Osteocyte (in vitro differentiated cells): ENCODE data around the gene C1orf210. TPM values are rescaled to one million over a fixed set of nuclear protein-coding genes. Genes with fewer than 3 reads are reported as not detected.

Source experiments
- DNase-seq: peaks from one replicate; pipeline ENCODE4 v3.0.0; 2021; ENCODE audit warnings: mixed read lengths; ENCODE audit not compliant: unreplicated experiment; ENCODE audit errors: extremely low spot score
- H3K27ac Mint-ChIP-seq: one replicate; pipeline ENCODE4 v1.8.0; 2021; ENCODE audit warnings: mild to moderate bottlenecking, mixed read lengths; ENCODE audit not compliant: unreplicated experiment
- H3K27me3 Mint-ChIP-seq: one replicate; pipeline ENCODE4 v1.8.0; 2021; ENCODE audit warnings: mixed read lengths; ENCODE audit not compliant: unreplicated experiment
- H3K36me3 Mint-ChIP-seq: one replicate; pipeline ENCODE4 v1.8.0; 2021; ENCODE audit warnings: mixed read lengths; ENCODE audit not compliant: unreplicated experiment
- H3K4me1 Mint-ChIP-seq: one replicate; pipeline ENCODE4 v1.8.0; 2021; ENCODE audit warnings: mixed read lengths; ENCODE audit not compliant: unreplicated experiment
- H3K4me3 Mint-ChIP-seq: one replicate; pipeline ENCODE4 v1.8.0; 2021; ENCODE audit warnings: mild to moderate bottlenecking, moderate library complexity, mixed read lengths; ENCODE audit not compliant: unreplicated experiment
- H3K9me3 Mint-ChIP-seq: one replicate; pipeline ENCODE4 v1.8.0; 2021; ENCODE audit warnings: mixed read lengths; ENCODE audit not compliant: unreplicated experiment
- CTCF ChIP-seq: fragments of 200-600 bp; sonication (generic); IDR thresholded peaks from 2 replicates; pipeline ENCODE4 v1.5.0; 2021; ENCODE audit warnings: antibody characterized with exemption, mild to moderate bottlenecking, moderate library complexity
- total RNA-seq: library from RNA; stranded (reverse); gene quantifications from 2 replicates; pipeline ENCODE4 v1.2.1, GENCODE V29; 2021

Gene C1orf210
- total RNA-seq, 1 donor from 2014 or later = not detected

- no peak overlapping the region for H3K27ac Mint-ChIP-seq
- peaks cover 14% of the 10 kb centered on the region for H3K4me1 Mint-ChIP-seq
- TF ChIP-seq CTCF = no peak
Observed at GRCh38 chr1:43272576-43273571, 12.5 kb downstream of the C1orf210 start.

GRCh38 chr1:43272161-43272560, 13.2 kb downstream of the C1orf210 start:
- Mint-ChIP-seq H3K9me3 (no peaks in the 10 kb centered on the region), H3K36me3 (no peaks in the 10 kb centered on the region), H3K27ac (no peak overlapping the region), H3K4me1 (peaks cover 14% of the 10 kb centered on the region), H3K27me3 (peaks cover 7% of the 10 kb centered on the region), H3K4me3 (no peak overlapping the region)
- TF ChIP-seq CTCF = no peak
- DNase-seq = no peak

More at GRCh38 chr1:43272576-43273571, 12.5 kb downstream of the C1orf210 start:
- H3K9me3 Mint-ChIP-seq = no peaks in the 10 kb centered on the region
- no peak overlapping the region for H3K4me3 Mint-ChIP-seq
- no peaks in the 10 kb centered on the region for H3K36me3 Mint-ChIP-seq
- DNase-seq = no peak
- peaks cover 7% of the 10 kb centered on the region for H3K27me3 Mint-ChIP-seq

DNA sequence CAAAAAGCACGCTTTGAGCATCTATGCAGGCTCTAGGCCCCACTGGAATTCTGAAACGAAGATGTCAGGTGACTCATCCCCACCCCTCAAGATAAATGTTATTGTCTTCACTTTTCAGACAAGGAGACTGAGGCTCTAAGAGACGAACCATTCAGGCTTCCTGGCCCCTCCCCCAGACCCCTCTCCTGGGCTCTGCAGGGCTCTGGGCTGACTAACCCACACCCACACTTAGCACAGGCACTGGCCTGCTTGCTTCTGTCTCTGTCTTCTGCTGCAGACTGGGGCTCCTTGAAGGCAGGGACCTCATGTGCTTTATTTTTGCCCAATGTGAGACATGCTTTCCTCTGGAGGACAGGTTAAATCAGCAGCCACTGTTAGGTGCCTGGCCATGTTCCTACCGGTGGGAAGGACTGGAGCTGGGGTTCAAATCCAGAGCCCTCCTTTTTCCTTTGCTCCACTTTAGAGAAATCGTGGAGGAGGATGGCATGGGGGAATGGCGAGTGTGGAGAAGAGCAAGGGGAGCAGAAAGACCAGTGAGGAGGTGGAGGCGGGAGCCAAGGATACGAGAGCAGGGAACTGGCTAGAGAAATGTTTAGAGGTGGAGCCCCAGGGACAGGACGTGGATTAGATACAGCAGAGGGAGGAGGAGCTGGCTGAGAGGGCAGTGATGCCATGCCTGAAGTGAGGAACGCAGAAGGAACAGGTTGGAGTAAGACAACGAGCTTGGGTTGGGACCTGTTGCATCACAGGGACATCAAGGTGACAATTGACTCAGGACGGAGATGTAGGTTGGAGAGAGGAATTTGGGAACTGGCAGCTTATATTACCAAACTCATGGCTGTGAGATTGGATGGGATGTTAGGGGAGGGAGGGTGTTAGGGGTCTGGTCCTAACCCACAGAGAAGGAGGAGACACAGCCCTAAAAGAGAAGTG, 13.9 kb downstream of the C1orf210 start:
- H3K9me3 Mint-ChIP-seq = no peaks in the 10 kb centered on the region
- DNase-seq = no peak
- peaks cover 15% of the 10 kb centered on the region for H3K4me1 Mint-ChIP-seq
- H3K36me3 Mint-ChIP-seq = no peaks in the 10 kb centered on the region
- H3K4me3 Mint-ChIP-seq = no peak overlapping the region
- H3K27ac Mint-ChIP-seq = no peak overlapping the region
- peaks cover 7% of the 10 kb centered on the region for H3K27me3 Mint-ChIP-seq
- TF ChIP-seq CTCF = no peak

GRCh38 chr1:43270421-43271095, 14.8 kb downstream of the C1orf210 start:
- H3K9me3 Mint-ChIP-seq = no peaks in the 10 kb centered on the region
- no peak overlapping the region for H3K4me3 Mint-ChIP-seq
- no peak overlapping the region for H3K27ac Mint-ChIP-seq
- H3K4me1 Mint-ChIP-seq = peaks cover 15% of the 10 kb centered on the region
- no peak for DNase-seq
- no peaks in the 10 kb centered on the region for H3K36me3 Mint-ChIP-seq
- no peak for TF ChIP-seq CTCF
- peaks cover 7% of the 10 kb centered on the region for H3K27me3 Mint-ChIP-seq
